Astrocyte of the spinal cord (primary cell): ENCODE results near the gene KCNQ5.

Source experiments
- DNase-seq: peaks from one replicate; pipeline ENCODE4 v3.0.0; 2011; ENCODE audit warnings: low read depth, low spot score
- H3K4me3 ChIP-seq: 2 replicates; pipeline ENCODE4 v1.5.1; 2011; ENCODE audit warnings: low read depth, mild to moderate bottlenecking, low read length, moderate library complexity
- CTCF ChIP-seq: IDR thresholded peaks from 2 replicates; pipeline ENCODE4 v1.5.1; 2012; ENCODE audit warnings: low read depth, mild to moderate bottlenecking, low read length, inconsistent platforms
- in situ Hi-C: cut with HindIII; loops from 2 replicates; pipeline ENCODE4 v1.10.0; 2017; ENCODE audit warnings: low sequenced_read_pairs

The KCNQ5 gene

GRCh38 chr6:72865467-72865866 lies 243.6 kb downstream of the KCNQ5 start:
- in situ Hi-C loops, result no loop called here
- TF ChIP-seq CTCF, result no peak
- DNase-seq, result peak; percentile 30
- H3K4me3 ChIP-seq, result no peak overlapping the region

GRCh38 chr6:72869621-72870020 lies 247.8 kb downstream of the KCNQ5 start:
- in situ Hi-C loops, result no loop called here

GRCh38 chr6:72873433-72873832 lies 251.6 kb downstream of the KCNQ5 start:
- DNase-seq, result no peak
- H3K4me3 ChIP-seq, result no peak overlapping the region
- TF ChIP-seq CTCF, result no peak
- in situ Hi-C loops, result no loop called here

More at GRCh38 chr6:72869621-72870020, 247.8 kb downstream of the KCNQ5 start:
- no peak overlapping the region for H3K4me3 ChIP-seq
- TF ChIP-seq CTCF, result no peak
- no peak for DNase-seq

GRCh38 chr6:72876256-72876655 lies 254.4 kb downstream of the KCNQ5 start:
- TF ChIP-seq CTCF, result no peak
- no peak for DNase-seq
- in situ Hi-C loops, result no loop called here
- H3K4me3 ChIP-seq, result no peak overlapping the region

- no peak overlapping the region for H3K4me3 ChIP-seq
- no peak for TF ChIP-seq CTCF
- no peak for DNase-seq
- in situ Hi-C loops, result no loop called here
Observed at GRCh38 chr6:72886170-72886569, 264.3 kb downstream of the KCNQ5 start.

GRCh38 chr6:72890233-72890632 lies 268.4 kb downstream of the KCNQ5 start:
- in situ Hi-C loops, result no loop called here
- no peak for DNase-seq
- no peak for TF ChIP-seq CTCF

GRCh38 chr6:72890671-72891070 lies 268.8 kb downstream of the KCNQ5 start:
- in situ Hi-C loops, result no loop called here
- DNase-seq, result no peak
- TF ChIP-seq CTCF, result no peak
- no peak overlapping the region for H3K4me3 ChIP-seq

More at GRCh38 chr6:72890233-72890632, 268.4 kb downstream of the KCNQ5 start:
- H3K4me3 ChIP-seq, result no peak overlapping the region
